BLaER1 (cell line): ENCODE results near the gene CINP.
"Not testable (repeated sequence)": the region's sequence is repeated elsewhere in the genome, so short reads cannot be mapped to it uniquely, and the experiment has no call there.

ENCODE experiments used
- H3K27ac ChIP-seq: shearing (Covaris generic); formaldehyde crosslinking; 2 replicates; pipeline ENCODE4 v1.8.1; 2022
- H3K27me3 ChIP-seq: shearing (Covaris generic); formaldehyde crosslinking; 2 replicates; pipeline ENCODE4 v1.8.1; 2022
- H3K36me3 ChIP-seq: shearing (Covaris generic); formaldehyde crosslinking; 2 replicates; pipeline ENCODE4 v1.8.1; 2022
- H3K4me1 ChIP-seq: shearing (Covaris generic); formaldehyde crosslinking; 2 replicates; pipeline ENCODE4 v1.8.1; 2022
- H3K4me2 ChIP-seq: shearing (Covaris generic); formaldehyde crosslinking; 2 replicates; pipeline ENCODE4 v1.8.1; 2022
- H3K4me3 ChIP-seq: shearing (Covaris generic); formaldehyde crosslinking; 2 replicates; pipeline ENCODE4 v1.8.1; 2022
- H3K9ac ChIP-seq: shearing (Covaris generic); formaldehyde crosslinking; 2 replicates; pipeline ENCODE4 v1.8.1; 2022
- H3K9me3 ChIP-seq: shearing (Covaris generic); formaldehyde crosslinking; 2 replicates; pipeline ENCODE4 v1.8.1; 2022
- H4K20me1 ChIP-seq: shearing (Covaris generic); formaldehyde crosslinking; 2 replicates; pipeline ENCODE4 v1.8.1; 2022
- Cebpa-rat ChIP-seq: shearing (Covaris generic); IDR thresholded peaks from 2 replicates; pipeline ENCODE4 v1.8.1; 2022

CINP gene

GRCh38 chr14:102344084-102344483 lies 18.6 kb downstream of the CINP start:
- TF ChIP-seq Cebpa-rat, result no peak

GRCh38 chr14:102342238-102342637 lies 20.5 kb downstream of the CINP start:
- H3K9ac ChIP-seq, result no peak overlapping the region
- no peaks in the 10 kb centered on the region for H3K4me1 ChIP-seq
- no peak for TF ChIP-seq Cebpa-rat
- H3K36me3 ChIP-seq, result peaks cover 100% of the 10 kb centered on the region
- no peak overlapping the region for H3K4me3 ChIP-seq
- no peak overlapping the region for H3K27ac ChIP-seq
- H3K4me2 ChIP-seq, result no peak overlapping the region
- H3K27me3 ChIP-seq, result no peaks in the 10 kb centered on the region
- H3K9me3 ChIP-seq, result no peaks in the 10 kb centered on the region
- 0 out of 2 replicates have a peak, but pooled peaks cover 9% of the 10 kb centered on the region for H4K20me1 ChIP-seq

More at GRCh38 chr14:102344084-102344483, 18.6 kb downstream of the CINP start:
- H3K9me3 ChIP-seq, result no peaks in the 10 kb centered on the region
- H3K9ac ChIP-seq, result no peak overlapping the region
- no peaks in the 10 kb centered on the region for H3K27me3 ChIP-seq
- no peak overlapping the region for H3K4me3 ChIP-seq
- H3K27ac ChIP-seq, result no peak overlapping the region
- H4K20me1 ChIP-seq, result 0 out of 2 replicates have a peak, but pooled peaks cover 9% of the 10 kb centered on the region
- peaks cover 100% of the 10 kb centered on the region for H3K36me3 ChIP-seq
- no peak overlapping the region for H3K4me2 ChIP-seq
- no peaks in the 10 kb centered on the region for H3K4me1 ChIP-seq

GRCh38 chr14:102341566-102341965 lies 21.1 kb downstream of the CINP start:
- Histone ChIP-seq H3K9ac (no peak overlapping the region), H3K4me3 (no peak overlapping the region), H3K27me3 (no peaks in the 10 kb centered on the region), H3K36me3 (peaks cover 100% of the 10 kb centered on the region), H3K4me2 (no peak overlapping the region), H3K27ac (no peak overlapping the region), H4K20me1 (0 out of 2 replicates have a peak, but pooled peaks cover 9% of the 10 kb centered on the region), H3K9me3 (no peaks in the 10 kb centered on the region), H3K4me1 (no peaks in the 10 kb centered on the region)
- TF ChIP-seq Cebpa-rat, result no peak

- no peak overlapping the region for H3K27ac ChIP-seq
- no peak overlapping the region for H3K4me3 ChIP-seq
- peaks cover 100% of the 10 kb centered on the region for H3K36me3 ChIP-seq
- H3K4me2 ChIP-seq, result no peak overlapping the region
- H3K9ac ChIP-seq, result no peak overlapping the region
- no peaks in the 10 kb centered on the region for H3K9me3 ChIP-seq
- no peak for TF ChIP-seq Cebpa-rat
- H3K27me3 ChIP-seq, result no peaks in the 10 kb centered on the region
- H3K4me1 ChIP-seq, result no peaks in the 10 kb centered on the region
- H4K20me1 ChIP-seq, result no peaks in the 10 kb centered on the region
Observed at GRCh38 chr14:102338724-102339123, 24.0 kb downstream of the CINP start.

GRCh38 chr14:102335163-102335562 lies 27.5 kb downstream of the CINP start:
- no peaks in the 10 kb centered on the region for H3K27me3 ChIP-seq
- H3K4me1 ChIP-seq, result no peaks in the 10 kb centered on the region
- TF ChIP-seq Cebpa-rat, result no peak
- no peak overlapping the region for H3K4me2 ChIP-seq
- no peaks in the 10 kb centered on the region for H4K20me1 ChIP-seq
- H3K36me3 ChIP-seq, result peaks cover 91% of the 10 kb centered on the region
- H3K27ac ChIP-seq, result no peak overlapping the region
- H3K9me3 ChIP-seq, result no peaks in the 10 kb centered on the region
- H3K9ac ChIP-seq, result no peak overlapping the region
- no peak overlapping the region for H3K4me3 ChIP-seq

- Histone ChIP-seq H3K4me2 (no peak overlapping the region), H3K9ac (no peak overlapping the region), H4K20me1 (no peaks in the 10 kb centered on the region), H3K9me3 (no peaks in the 10 kb centered on the region), H3K4me3 (no peak overlapping the region), H3K4me1 (no peaks in the 10 kb centered on the region), H3K27me3 (no peaks in the 10 kb centered on the region), H3K27ac (no peak overlapping the region), H3K36me3 (peaks cover 86% of the 10 kb centered on the region)
- TF ChIP-seq Cebpa-rat, result no peak
Observed at GRCh38 chr14:102333795-102334705, 28.6 kb downstream of the CINP start.

GRCh38 chr14:102333390-102333789 lies 29.3 kb downstream of the CINP start:
- H3K4me1 ChIP-seq, result no peaks in the 10 kb centered on the region
- peaks cover 85% of the 10 kb centered on the region for H3K36me3 ChIP-seq
- H3K9ac ChIP-seq, result no peak overlapping the region
- H3K27me3 ChIP-seq, result no peaks in the 10 kb centered on the region
- no peak overlapping the region for H3K27ac ChIP-seq
- no peaks in the 10 kb centered on the region for H3K9me3 ChIP-seq
- H4K20me1 ChIP-seq, result no peaks in the 10 kb centered on the region
- no peak for TF ChIP-seq Cebpa-rat
- H3K4me2 ChIP-seq, result no peak overlapping the region
- H3K4me3 ChIP-seq, result no peak overlapping the region

GRCh38 chr14:102330806-102331205 lies 31.9 kb downstream of the CINP start:
- Histone ChIP-seq H3K9ac (no peak overlapping the region), H3K36me3 (peaks cover 78% of the 10 kb centered on the region), H3K27me3 (no peaks in the 10 kb centered on the region), H3K4me1 (no peaks in the 10 kb centered on the region), H3K4me2 (no peak overlapping the region), H3K27ac (no peak overlapping the region), H3K4me3 (no peak overlapping the region), H3K9me3 (no peaks in the 10 kb centered on the region), H4K20me1 (no peaks in the 10 kb centered on the region)
- no peak for TF ChIP-seq Cebpa-rat

GRCh38 chr14:102329381-102329780 lies 33.3 kb downstream of the CINP start:
- H3K27me3 ChIP-seq, H3K9ac ChIP-seq, H3K4me1 ChIP-seq, H3K4me2 ChIP-seq, H4K20me1 ChIP-seq, H3K27ac ChIP-seq, H3K9me3 ChIP-seq, H3K4me3 ChIP-seq: not testable (repeated sequence)
- peaks cover 76% of the 10 kb centered on the region for H3K36me3 ChIP-seq

GRCh38 chr14:102326583-102326982 lies 36.1 kb downstream of the CINP start:
- peaks cover 13% of the 10 kb centered on the region for H3K4me1 ChIP-seq
- no peak overlapping the region for H3K27ac ChIP-seq
- no peaks in the 10 kb centered on the region for H3K9me3 ChIP-seq
- H3K27me3 ChIP-seq, result no peaks in the 10 kb centered on the region
- H3K9ac ChIP-seq, result no peak overlapping the region
- H3K4me2 ChIP-seq, result no peak overlapping the region
- H3K4me3 ChIP-seq, result no peak overlapping the region
- H4K20me1 ChIP-seq, result no peaks in the 10 kb centered on the region
- no peak for TF ChIP-seq Cebpa-rat
- peaks cover 59% of the 10 kb centered on the region for H3K36me3 ChIP-seq
